ENCODE measurements around the gene SCN1B.

SCN1B gene

GRCh38 chr19:34999498-35000337 lies 30.6 kb upstream of the SCN1B start, which contains the start of gene GRAMD1A:
GRAMD1A (plus strand) TSS chr19:35000323; CDS start chr19:35000479, 156 bp downstream.
- peaks cover 74 to 84% of the 10 kb centered on the region in 2 experiments for H3K4me1 ChIP-seq (ENCODE audit: control insufficient read depth in 1 of 2, insufficient read depth in 1 of 2, low read depth in 1 of 2, low read length in 1 of 2)
- H3K4me3 ChIP-seq (ENCODE audit: low read depth in 1 of 2, low read length in 1 of 2): peak within 1 kb of the TSS; percentile 74 to 97
- H3K36me3 ChIP-seq: peaks cover 2% of the 10 kb centered on the region
- H3K9me3 ChIP-seq: no peaks in the 10 kb centered on the region
- H3K27me3 ChIP-seq: no peaks in the 10 kb centered on the region
- H3K27ac ChIP-seq: peak within 1 kb of the TSS; percentile 99
- TF ChIP-seq, protein P1, sequence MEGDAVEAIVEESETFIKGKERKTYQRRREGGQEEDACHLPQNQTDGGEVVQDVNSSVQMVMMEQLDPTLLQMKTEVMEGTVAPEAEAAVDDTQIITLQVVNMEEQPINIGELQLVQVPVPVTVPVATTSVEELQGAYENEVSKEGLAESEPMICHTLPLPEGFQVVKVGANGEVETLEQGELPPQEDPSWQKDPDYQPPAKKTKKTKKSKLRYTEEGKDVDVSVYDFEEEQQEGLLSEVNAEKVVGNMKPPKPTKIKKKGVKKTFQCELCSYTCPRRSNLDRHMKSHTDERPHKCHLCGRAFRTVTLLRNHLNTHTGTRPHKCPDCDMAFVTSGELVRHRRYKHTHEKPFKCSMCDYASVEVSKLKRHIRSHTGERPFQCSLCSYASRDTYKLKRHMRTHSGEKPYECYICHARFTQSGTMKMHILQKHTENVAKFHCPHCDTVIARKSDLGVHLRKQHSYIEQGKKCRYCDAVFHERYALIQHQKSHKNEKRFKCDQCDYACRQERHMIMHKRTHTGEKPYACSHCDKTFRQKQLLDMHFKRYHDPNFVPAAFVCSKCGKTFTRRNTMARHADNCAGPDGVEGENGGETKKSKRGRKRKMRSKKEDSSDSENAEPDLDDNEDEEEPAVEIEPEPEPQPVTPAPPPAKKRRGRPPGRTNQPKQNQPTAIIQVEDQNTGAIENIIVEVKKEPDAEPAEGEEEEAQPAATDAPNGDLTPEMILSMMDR (IDR thresholded peaks at IDR 0.05): peak; percentile 38

- Histone ChIP-seq H3K9me3 (no peaks in the 10 kb centered on the region), H3K27me3 (no peaks in the 10 kb centered on the region), H3K4me3 (ENCODE audit: low read depth in 1 of 2, low read length in 1 of 2) (peak overlapping the region; percentile 74 to 97), H3K36me3 (peaks cover 8% of the 10 kb centered on the region), H3K4me1 (ENCODE audit: control insufficient read depth in 1 of 2, insufficient read depth in 1 of 2, low read depth in 1 of 2, low read length in 1 of 2) (peaks cover 77 to 82% of the 10 kb centered on the region in 2 experiments), H3K27ac (peak overlapping the region; percentile 99)
- TF ChIP-seq, protein P1 (IDR thresholded peaks at IDR 0.05): no peak
Observed at GRCh38 chr19:35000338-35000646, 30.0 kb upstream of the SCN1B start.

DNA sequence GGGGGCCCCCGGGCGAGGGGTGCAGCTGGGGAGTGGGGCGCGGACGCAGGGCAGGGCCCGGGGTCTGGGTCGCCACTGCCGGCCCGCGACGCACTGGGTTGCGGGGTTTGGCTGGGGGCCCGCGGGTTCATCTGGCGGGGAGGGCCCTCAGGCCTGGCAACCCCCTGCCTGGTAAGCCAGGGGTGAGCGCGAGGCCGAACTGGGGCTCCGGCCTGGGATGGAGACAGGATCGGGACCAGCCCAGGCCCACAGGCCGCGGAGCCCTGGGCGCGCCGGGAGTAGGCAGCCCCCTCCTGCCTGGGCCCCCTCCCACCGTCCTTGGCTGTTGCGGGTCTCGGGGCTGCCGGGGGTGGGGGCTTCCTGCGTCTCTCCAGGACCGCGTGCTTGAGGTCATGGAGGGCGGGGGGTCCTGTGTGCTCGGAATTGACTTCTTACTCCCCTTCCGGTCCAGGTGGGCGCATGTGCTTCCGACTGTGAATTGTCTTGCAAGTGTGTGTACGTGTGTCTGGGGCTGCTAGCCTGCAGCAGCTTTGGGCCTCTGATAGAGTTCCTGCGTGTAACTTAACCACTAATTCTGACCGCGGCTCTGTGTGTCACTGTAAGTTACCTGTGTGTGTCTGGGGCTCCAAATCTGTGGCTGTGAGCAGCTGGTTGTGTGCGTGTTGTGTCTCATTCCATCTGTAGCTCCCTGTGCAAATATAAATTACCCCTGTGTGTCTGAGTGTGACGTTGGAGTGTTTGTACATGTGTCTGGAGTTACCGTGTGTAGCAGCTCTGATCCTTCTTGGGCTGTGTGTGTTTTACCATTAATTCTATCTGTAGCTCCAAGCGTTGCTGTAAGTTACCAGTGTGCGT lies 29.4 kb upstream of the SCN1B start:
- Histone ChIP-seq H3K4me1 (ENCODE audit: control insufficient read depth in 1 of 2, insufficient read depth in 1 of 2, low read depth in 1 of 2, low read length in 1 of 2) (peaks cover 83% of the 10 kb centered on the region in 2 experiments), H3K4me3 (ENCODE audit: low read depth in 1 of 2, low read length in 1 of 2) (peak overlapping the region; percentile 74 to 97), H3K27ac (peak overlapping the region; percentile 99), H3K9me3 (no peaks in the 10 kb centered on the region), H3K27me3 (no peaks in the 10 kb centered on the region), H3K36me3 (peaks cover 13% of the 10 kb centered on the region)
- TF ChIP-seq, protein P1 (IDR thresholded peaks at IDR 0.05): no peak

- no peaks in the 10 kb centered on the region for H3K27me3 ChIP-seq
- H3K27ac ChIP-seq: peak overlapping the region; percentile 99
- peaks cover 74 to 83% of the 10 kb centered on the region in 2 experiments for H3K4me1 ChIP-seq (ENCODE audit: control insufficient read depth in 1 of 2, insufficient read depth in 1 of 2, low read depth in 1 of 2, low read length in 1 of 2)
- H3K9me3 ChIP-seq: no peaks in the 10 kb centered on the region
- H3K36me3 ChIP-seq: peaks cover 26% of the 10 kb centered on the region
- H3K4me3 ChIP-seq (ENCODE audit: low read depth in 1 of 2, low read length in 1 of 2): peak overlapping the region; percentile 74 to 97
- TF ChIP-seq, protein P1 (IDR thresholded peaks at IDR 0.05): no peak
Observed at GRCh38 chr19:35002037-35002535, 28.2 kb upstream of the SCN1B start.

- Histone ChIP-seq H3K27me3 (no peaks in the 10 kb centered on the region), H3K4me3 (ENCODE audit: low read depth in 1 of 2, low read length in 1 of 2) (peak overlapping the region in 1 of 2 experiments; percentile 97), H3K27ac (peak overlapping the region; percentile 99), H3K4me1 (ENCODE audit: control insufficient read depth in 1 of 2, insufficient read depth in 1 of 2, low read depth in 1 of 2, low read length in 1 of 2) (peaks cover 63 to 75% of the 10 kb centered on the region in 2 experiments), H3K36me3 (peaks cover 36% of the 10 kb centered on the region), H3K9me3 (no peaks in the 10 kb centered on the region)
- TF ChIP-seq, protein P1 (IDR thresholded peaks at IDR 0.05): no peak
Observed at GRCh38 chr19:35004517-35005255, 25.6 kb upstream of the SCN1B start.

Measured in neutrophil (primary cell).